HG03571 (cell line): ENCODE data around the gene SPEM1.

ENCODE experiments used
- ATAC-seq: cut with Tn5 transposase; IDR thresholded peaks from one replicate; pipeline ENCODE4 v1.9.1; 2021; ENCODE audit not compliant: unreplicated experiment

Gene SPEM1

GRCh38 chr17:7439462-7440112 lies 19.5 kb downstream of the SPEM1 start, which contains the start of gene FGF11:
Gene FGF11 (plus strand): TSS chr17:7439512. CDS start chr17:7439621, 109 bp downstream.
- no peak for ATAC-seq

GRCh38 chr17:7440113-7440833 lies 20.1 kb downstream of the SPEM1 start:
- no peak for ATAC-seq

GRCh38 chr17:7440834-7441195 lies 20.7 kb downstream of the SPEM1 start:
- no peak for ATAC-seq

GRCh38 chr17:7441266-7441665 lies 21.1 kb downstream of the SPEM1 start:
- no peak for ATAC-seq

- no peak for ATAC-seq
Measured at GRCh38 chr17:7442142-7442541, 22.0 kb downstream of the SPEM1 start.

GRCh38 chr17:7443499-7444485 lies 23.7 kb downstream of the SPEM1 start:
- ATAC-seq = no peak

GRCh38 chr17:7444682-7445618 lies 24.8 kb downstream of the SPEM1 start, which contains the start of gene CHRNB1:
Gene CHRNB1 (plus strand): TSS chr17:7445061. CDS start chr17:7445128, 67 bp downstream.
- ATAC-seq = no peak

GRCh38 chr17:7445619-7445968 lies 25.5 kb downstream of the SPEM1 start:
- ATAC-seq = no peak

GRCh38 chr17:7448461-7448860 lies 28.3 kb downstream of the SPEM1 start:
- ATAC-seq = no peak

GRCh38 chr17:7459961-7460545 lies 39.9 kb downstream of the SPEM1 start:
- ATAC-seq = no peak

GRCh38 chr17:7460850-7461660 lies 40.9 kb downstream of the SPEM1 start:
- no peak for ATAC-seq

- no peak for ATAC-seq
Measured at GRCh38 chr17:7462474-7463371, 42.6 kb downstream of the SPEM1 start.

- no peak for ATAC-seq
Measured at GRCh38 chr17:7463372-7463846, 43.3 kb downstream of the SPEM1 start.

GRCh38 chr17:7464081-7464480 lies 44.0 kb downstream of the SPEM1 start:
- ATAC-seq = no peak

- no peak for ATAC-seq
Measured at GRCh38 chr17:7465597-7466275, 45.6 kb downstream of the SPEM1 start.

GRCh38 chr17:7466318-7466638 lies 46.2 kb downstream of the SPEM1 start:
- no peak for ATAC-seq

- ATAC-seq = no peak
Measured at GRCh38 chr17:7466639-7467341, 46.7 kb downstream of the SPEM1 start.
